Neural cell (in vitro differentiated cells): ENCODE measurements around the gene OSBPL5. TPM values are rescaled to one million over a fixed set of nuclear protein-coding genes. Genes with fewer than 3 reads are reported as not detected.

Experiments
- H2AFZ ChIP-seq: fragments of 200-600, 300-800 bp; sonication (generic), shearing (Covaris generic); 2 replicates; pipeline ENCODE4 v1.6.0; 2014; ENCODE audit warnings: low read depth, mild to moderate bottlenecking, antibody characterized with exemption, low read length, moderate library complexity
- H3F3A ChIP-seq: fragments of 200-600 bp; shearing (Covaris generic); 2 replicates; pipeline ENCODE4 v1.6.1; 2016; ENCODE audit warnings: mild to moderate bottlenecking, moderate library complexity, mixed read lengths, antibody characterized with exemption, low read length; ENCODE audit not compliant: insufficient read depth, poor library complexity, severe bottlenecking
- H3K27ac ChIP-seq: fragments of 200-600, 300-800 bp; sonication (generic), shearing (Covaris generic); 2 replicates; pipeline ENCODE4 v1.5.1; 2014; ENCODE audit warnings: mild to moderate bottlenecking, low read length, moderate library complexity
- H3K27me3 ChIP-seq: fragments of 300-800, 200-600 bp; sonication (generic), shearing (Covaris generic); 2 replicates; pipeline ENCODE4 v1.6.0; 2014; ENCODE audit warnings: mild to moderate bottlenecking, low read depth, low read length, moderate library complexity; ENCODE audit not compliant: insufficient read depth
- H3K36me3 ChIP-seq: fragments of 300-800, 200-600 bp; sonication (generic), shearing (Covaris generic); 2 replicates; pipeline ENCODE4 v1.5.1; 2014; ENCODE audit warnings: mild to moderate bottlenecking, antibody characterized with exemption, low read length, moderate library complexity; ENCODE audit not compliant: insufficient read depth
- H3K4me2 ChIP-seq: fragments of 300-800, 200-600 bp; sonication (generic), shearing (Covaris generic); 2 replicates; pipeline ENCODE4 v1.6.0; 2014; ENCODE audit warnings: mild to moderate bottlenecking, low read length
- H3K4me3 ChIP-seq: fragments of 300-800, 200-600 bp; sonication (generic), shearing (Covaris generic); 2 replicates; pipeline ENCODE4 v1.5.1; 2014; ENCODE audit warnings: mild to moderate bottlenecking, low read length, moderate library complexity
- H3K79me2 ChIP-seq: fragments of 200-600 bp; shearing (Covaris generic); replicated peaks from 2 replicates; pipeline ENCODE4 v1.6.0; 2014; ENCODE audit warnings: mild to moderate bottlenecking, low read length, moderate library complexity; ENCODE audit not compliant: insufficient read depth
- H3K9ac ChIP-seq: fragments of 300-800, 200-600 bp; sonication (generic), shearing (Covaris generic); 2 replicates; pipeline ENCODE4 v1.6.1; 2016; ENCODE audit warnings: mild to moderate bottlenecking, low read length, mixed read lengths
- H3K9me2 ChIP-seq: fragments of 200-600 bp; shearing (Covaris generic); 2 replicates; pipeline ENCODE4 v1.6.1; 2016; ENCODE audit warnings: mild to moderate bottlenecking, low read length, mixed read lengths; ENCODE audit not compliant: insufficient read depth
- H3K9me3 ChIP-seq: fragments of 200-600, 300-800 bp; sonication (generic), shearing (Covaris generic); 2 replicates; pipeline ENCODE4 v1.6.1; 2016; ENCODE audit warnings: mild to moderate bottlenecking, mixed run types, low read length, moderate library complexity, mixed read lengths
- H4K20me1 ChIP-seq: fragments of 200-600 bp; shearing (Covaris generic); 2 replicates; pipeline ENCODE4 v1.6.1; 2016; ENCODE audit warnings: mild to moderate bottlenecking, mixed run types; ENCODE audit not compliant: insufficient read depth
- EP300 ChIP-seq: fragments of 450-650 bp; conservative IDR thresholded peaks from 2 replicates; pipeline ENCODE4 v1.6.1; 2014; ENCODE audit warnings: antibody characterized with exemption, mild to moderate bottlenecking, moderate library complexity; ENCODE audit not compliant: poor library complexity, severe bottlenecking
- EZH2 ChIP-seq: fragments of 200-600, 300-800 bp; shearing (Covaris generic), sonication (generic); IDR thresholded peaks from 2 replicates; pipeline ENCODE4 v1.6.1; 2014; ENCODE audit warnings: antibody characterized with exemption, low read length, borderline replicate concordance, mild to moderate bottlenecking; ENCODE audit not compliant: insufficient read depth, poor library complexity, severe bottlenecking
- MXI1 ChIP-seq: fragments of 450-650 bp; conservative IDR thresholded peaks from 2 replicates; pipeline ENCODE4 v1.6.1; 2014; ENCODE audit warnings: antibody characterized with exemption, mild to moderate bottlenecking; ENCODE audit not compliant: poor library complexity, severe bottlenecking
- POLR2AphosphoS5 ChIP-seq: IDR thresholded peaks from 2 replicates; pipeline ENCODE4 v1.6.1; 2012
- RAD21 ChIP-seq: fragments of 450-650 bp; conservative IDR thresholded peaks from 2 replicates; pipeline ENCODE4 v1.6.1; 2014; ENCODE audit warnings: antibody characterized with exemption, mild to moderate bottlenecking, moderate library complexity
- SMC3 ChIP-seq: fragments of 450-650 bp; conservative IDR thresholded peaks from 2 replicates; pipeline ENCODE4 v1.6.1; 2014; ENCODE audit warnings: antibody characterized with exemption, mild to moderate bottlenecking, moderate library complexity; ENCODE audit not compliant: poor library complexity
- TAF1 ChIP-seq: IDR thresholded peaks from 2 replicates; pipeline ENCODE4 v1.6.1; 2012; ENCODE audit warnings: low read depth
- polyA plus RNA-seq: library from polyadenylated mRNA; depleted of rRNA; stranded (reverse); fragments of >200 nt; gene quantifications from 2 replicates; pipeline ENCODE4 v1.2.3, GENCODE V29; 2014
- TF ChIP-seq, protein P1 (sequence below): IDR thresholded peaks from 2 replicates; pipeline ENCODE4 v1.6.1; 2012; ENCODE audit warnings: borderline replicate concordance
- TF ChIP-seq, protein P2 (sequence below): fragments of 450-650 bp; IDR thresholded peaks from 2 replicates; pipeline ENCODE4 v1.5.1; 2014; ENCODE audit warnings: antibody characterized with exemption, mild to moderate bottlenecking, moderate library complexity; ENCODE audit not compliant: poor library complexity, severe bottlenecking

The OSBPL5 gene
- polyA plus RNA-seq, 1 donor from 2014 or later, result 49.1 TPM

DNA sequence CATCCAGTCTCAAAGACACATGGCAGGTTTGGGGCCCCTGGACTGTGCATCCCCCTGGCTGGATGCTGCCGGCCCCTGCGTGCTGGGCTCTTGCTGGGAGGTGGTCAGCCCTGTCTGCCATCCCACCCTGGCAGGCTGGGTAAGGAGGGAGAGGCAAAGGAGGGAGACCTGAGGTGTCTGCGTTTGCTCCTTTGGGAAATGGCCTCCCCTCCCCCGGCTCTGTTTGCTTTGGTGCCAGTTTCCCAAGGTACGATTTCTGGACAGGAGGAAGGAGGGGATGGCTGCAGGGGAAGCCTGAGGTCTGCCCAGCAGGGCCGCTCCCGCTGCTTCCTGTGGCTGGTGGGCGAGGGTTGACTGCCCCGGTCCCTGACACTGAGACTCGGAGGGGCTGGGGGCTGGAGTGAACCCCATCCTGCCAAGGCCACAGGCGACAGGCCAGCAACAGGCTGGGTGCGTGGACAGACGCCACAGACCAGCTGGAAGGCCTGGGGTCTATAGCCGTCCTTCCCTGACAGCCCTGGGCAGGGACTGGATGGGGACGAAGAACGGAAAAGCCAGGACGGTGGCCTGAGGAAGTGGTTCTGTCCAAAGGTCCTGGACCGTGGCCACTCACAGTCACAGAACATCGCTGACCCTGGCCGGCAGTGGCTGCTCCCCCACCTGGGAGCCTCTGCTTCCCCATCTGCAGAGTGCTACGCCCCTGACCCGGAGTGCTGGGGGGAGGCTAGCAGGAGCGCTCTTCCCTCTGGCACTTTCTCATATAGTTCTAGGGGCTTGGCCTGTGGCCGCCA is 38.0 kb downstream of the OSBPL5 start:
- H4K20me1 ChIP-seq, result no peaks in the 10 kb centered on the region
- no peak overlapping the region for H3K27ac ChIP-seq
- H3K9me2 ChIP-seq, result no peaks in the 10 kb centered on the region
- H3K4me3 ChIP-seq, result no peak overlapping the region
- no peaks in the 10 kb centered on the region for H3K36me3 ChIP-seq
- no peaks in the 10 kb centered on the region for H3K27me3 ChIP-seq
- H3K79me2 ChIP-seq, result no peaks in the 10 kb centered on the region
- no peak overlapping the region for H2AFZ ChIP-seq
- H3K9ac ChIP-seq, result no peak overlapping the region
- H3F3A ChIP-seq, result no peaks in the 10 kb centered on the region
- H3K4me2 ChIP-seq, result no peak overlapping the region
- TF ChIP-seq, protein P1, sequence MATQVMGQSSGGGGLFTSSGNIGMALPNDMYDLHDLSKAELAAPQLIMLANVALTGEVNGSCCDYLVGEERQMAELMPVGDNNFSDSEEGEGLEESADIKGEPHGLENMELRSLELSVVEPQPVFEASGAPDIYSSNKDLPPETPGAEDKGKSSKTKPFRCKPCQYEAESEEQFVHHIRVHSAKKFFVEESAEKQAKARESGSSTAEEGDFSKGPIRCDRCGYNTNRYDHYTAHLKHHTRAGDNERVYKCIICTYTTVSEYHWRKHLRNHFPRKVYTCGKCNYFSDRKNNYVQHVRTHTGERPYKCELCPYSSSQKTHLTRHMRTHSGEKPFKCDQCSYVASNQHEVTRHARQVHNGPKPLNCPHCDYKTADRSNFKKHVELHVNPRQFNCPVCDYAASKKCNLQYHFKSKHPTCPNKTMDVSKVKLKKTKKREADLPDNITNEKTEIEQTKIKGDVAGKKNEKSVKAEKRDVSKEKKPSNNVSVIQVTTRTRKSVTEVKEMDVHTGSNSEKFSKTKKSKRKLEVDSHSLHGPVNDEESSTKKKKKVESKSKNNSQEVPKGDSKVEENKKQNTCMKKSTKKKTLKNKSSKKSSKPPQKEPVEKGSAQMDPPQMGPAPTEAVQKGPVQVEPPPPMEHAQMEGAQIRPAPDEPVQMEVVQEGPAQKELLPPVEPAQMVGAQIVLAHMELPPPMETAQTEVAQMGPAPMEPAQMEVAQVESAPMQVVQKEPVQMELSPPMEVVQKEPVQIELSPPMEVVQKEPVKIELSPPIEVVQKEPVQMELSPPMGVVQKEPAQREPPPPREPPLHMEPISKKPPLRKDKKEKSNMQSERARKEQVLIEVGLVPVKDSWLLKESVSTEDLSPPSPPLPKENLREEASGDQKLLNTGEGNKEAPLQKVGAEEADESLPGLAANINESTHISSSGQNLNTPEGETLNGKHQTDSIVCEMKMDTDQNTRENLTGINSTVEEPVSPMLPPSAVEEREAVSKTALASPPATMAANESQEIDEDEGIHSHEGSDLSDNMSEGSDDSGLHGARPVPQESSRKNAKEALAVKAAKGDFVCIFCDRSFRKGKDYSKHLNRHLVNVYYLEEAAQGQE, result no peak
- TF ChIP-seq, protein P2, sequence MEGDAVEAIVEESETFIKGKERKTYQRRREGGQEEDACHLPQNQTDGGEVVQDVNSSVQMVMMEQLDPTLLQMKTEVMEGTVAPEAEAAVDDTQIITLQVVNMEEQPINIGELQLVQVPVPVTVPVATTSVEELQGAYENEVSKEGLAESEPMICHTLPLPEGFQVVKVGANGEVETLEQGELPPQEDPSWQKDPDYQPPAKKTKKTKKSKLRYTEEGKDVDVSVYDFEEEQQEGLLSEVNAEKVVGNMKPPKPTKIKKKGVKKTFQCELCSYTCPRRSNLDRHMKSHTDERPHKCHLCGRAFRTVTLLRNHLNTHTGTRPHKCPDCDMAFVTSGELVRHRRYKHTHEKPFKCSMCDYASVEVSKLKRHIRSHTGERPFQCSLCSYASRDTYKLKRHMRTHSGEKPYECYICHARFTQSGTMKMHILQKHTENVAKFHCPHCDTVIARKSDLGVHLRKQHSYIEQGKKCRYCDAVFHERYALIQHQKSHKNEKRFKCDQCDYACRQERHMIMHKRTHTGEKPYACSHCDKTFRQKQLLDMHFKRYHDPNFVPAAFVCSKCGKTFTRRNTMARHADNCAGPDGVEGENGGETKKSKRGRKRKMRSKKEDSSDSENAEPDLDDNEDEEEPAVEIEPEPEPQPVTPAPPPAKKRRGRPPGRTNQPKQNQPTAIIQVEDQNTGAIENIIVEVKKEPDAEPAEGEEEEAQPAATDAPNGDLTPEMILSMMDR, result no peak
- TF ChIP-seq EP300 (no peak), TAF1 (no peak), MXI1 (no peak), RAD21 (no peak), SMC3 (no peak), POLR2AphosphoS5 (no peak)
- no peaks in the 10 kb centered on the region for H3K9me3 ChIP-seq

- H2AFZ ChIP-seq, result no peak overlapping the region
- TF ChIP-seq EZH2 (no peak), TAF1 (no peak), POLR2AphosphoS5 (no peak), MXI1 (no peak), SMC3 (no peak), RAD21 (no peak), EP300 (no peak)
- TF ChIP-seq, protein P1, result no peak
- TF ChIP-seq, protein P2, result no peak
- H3K27ac ChIP-seq, result no peak overlapping the region
- H3K79me2 ChIP-seq, result no peaks in the 10 kb centered on the region
- H3F3A ChIP-seq, result no peaks in the 10 kb centered on the region
- H3K4me3 ChIP-seq, result no peak overlapping the region
- H3K4me2 ChIP-seq, result no peak overlapping the region
- no peaks in the 10 kb centered on the region for H3K9me2 ChIP-seq
- no peak overlapping the region for H3K9ac ChIP-seq
- H3K27me3 ChIP-seq, result no peaks in the 10 kb centered on the region
- no peaks in the 10 kb centered on the region for H3K9me3 ChIP-seq
- no peaks in the 10 kb centered on the region for H4K20me1 ChIP-seq
- H3K36me3 ChIP-seq, result no peaks in the 10 kb centered on the region
Observed at GRCh38 chr11:3126207-3126865, 38.8 kb downstream of the OSBPL5 start.
